HG02870 (cell line): Measurements from ENCODE around the gene TCF3.

ENCODE experiments used
- ATAC-seq: cut with Tn5 transposase; IDR thresholded peaks from one replicate; pipeline ENCODE4 v1.9.1; 2021; ENCODE audit warnings: mild to moderate bottlenecking, moderate library complexity; ENCODE audit not compliant: unreplicated experiment

Gene TCF3

DNA sequence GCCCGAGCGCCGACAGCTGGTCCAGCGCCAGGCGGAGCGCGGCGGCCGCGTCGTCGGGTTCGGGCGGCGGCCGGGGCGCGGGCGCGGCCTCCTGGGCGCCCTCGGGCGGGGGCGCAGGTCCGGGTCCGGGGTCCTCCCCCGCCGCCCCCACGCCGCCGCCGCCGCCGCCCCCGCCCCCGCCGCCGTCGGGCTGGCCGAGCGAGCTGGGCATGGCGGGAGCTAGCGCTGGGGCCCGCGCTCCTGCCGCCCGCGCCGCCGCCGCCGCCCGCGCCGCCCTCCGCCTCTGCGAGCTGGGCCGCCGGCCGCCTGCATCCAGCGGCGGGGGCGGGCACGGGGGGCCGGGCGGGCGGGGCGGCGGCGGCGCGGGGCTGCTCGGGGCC, 84.6 kb downstream of the TCF3 start:
- no peak for ATAC-seq

- no peak for ATAC-seq
These were observed 85.1 kb downstream of the TCF3 start for GRCh38 chr19:1567116-1567847.

GRCh38 chr19:1566392-1567115, 85.9 kb downstream of the TCF3 start:
- ATAC-seq, result no peak

DNA sequence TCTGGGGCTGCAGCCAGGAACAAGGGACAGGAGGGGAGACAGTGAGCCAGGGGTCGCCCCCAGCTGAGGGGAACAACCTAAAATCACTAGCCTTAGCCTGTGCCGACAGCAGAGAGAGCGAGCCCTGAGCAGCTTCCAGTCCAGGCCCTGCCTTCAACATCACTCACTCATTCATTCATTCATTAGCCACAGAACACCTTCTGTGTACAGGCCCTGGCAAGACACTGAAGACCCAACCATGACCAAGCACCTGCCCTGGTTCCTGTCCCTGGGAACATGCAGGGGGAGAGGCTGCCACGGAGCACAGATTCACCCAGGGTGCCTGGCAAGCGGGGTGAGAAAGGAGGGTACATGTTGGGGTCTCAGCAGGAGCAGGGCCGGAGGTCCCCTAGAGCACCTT, 89.2 kb downstream of the TCF3 start:
- ATAC-seq, result no peak

- no peak for ATAC-seq
These were observed 91.1 kb downstream of the TCF3 start for GRCh38 chr19:1561236-1561842.

DNA sequence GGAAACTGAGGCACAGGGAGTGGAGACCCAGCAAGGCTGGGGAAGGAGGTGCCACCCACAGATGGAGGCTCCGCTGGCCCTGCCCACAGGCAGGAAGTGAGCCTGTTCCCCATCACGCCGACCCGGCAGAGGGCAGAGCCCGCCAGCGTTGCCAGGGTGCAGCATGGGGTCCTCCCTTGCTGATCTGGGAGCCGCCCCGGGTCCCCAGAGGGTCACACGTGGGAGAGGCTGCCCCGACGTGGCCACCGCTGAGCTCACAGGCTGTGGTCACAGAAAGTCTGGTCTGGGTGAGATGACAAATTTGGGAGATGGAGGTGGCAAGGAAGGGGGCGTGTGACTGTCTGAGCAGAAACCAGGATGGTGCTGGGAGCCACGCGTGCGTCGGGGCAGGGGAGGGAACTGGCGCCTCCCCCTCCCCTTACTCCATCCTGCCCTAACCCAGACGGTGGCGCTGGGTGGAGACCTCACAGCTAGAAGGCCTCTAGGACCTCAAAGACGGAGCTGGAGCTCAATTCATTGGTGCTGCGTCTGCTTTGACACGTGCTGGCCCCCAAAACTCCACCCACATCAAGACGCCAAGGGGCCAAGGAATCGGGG, 92.0 kb downstream of the TCF3 start:
- no peak for ATAC-seq
